Gastrocnemius medialis (tissue), 4 donors: Measurements from ENCODE around the gene TENT5C. TPM values are rescaled to one million over a fixed set of nuclear protein-coding genes. Genes with fewer than 3 reads are reported as not detected.
A peak's percentile ranks its signal among the peaks of the same experiment; 100 is the strongest.

ENCODE experiments used
- ATAC-seq, 2 donors: fragments of 150-250 bp; one replicate each; pipeline ENCODE4 v1.9.1; 2016
- DNase-seq, 2 donors: peaks; one replicate each; pipeline ENCODE4 v3.0.0-alpha.2; 2019
- H3K27ac ChIP-seq, 4 donors: fragments of 200-600 bp; sonication (generic); 1 replicate in 1 of 4; 2 replicates in 3 of 4; pipeline ENCODE4 v1.5.1; 2016 to 2018; ENCODE audit warnings: mild to moderate bottlenecking in 2 of 4, moderate library complexity in 1 of 4
- H3K27me3 ChIP-seq, 3 donors: fragments of 200-600 bp; sonication (generic) in 2 of 3; 1 replicate in 1 of 3; 2 replicates in 2 of 3; pipeline versions ENCODE4 v1.5.1 to v1.6.0; 2016 to 2019; ENCODE audit warnings: mild to moderate bottlenecking in 1 of 3, moderate library complexity in 1 of 3
- H3K36me3 ChIP-seq, 2 donors: fragments of 200-600 bp; sonication (generic) in 1 of 2; one replicate each; pipeline ENCODE4 v1.5.1; 2017 to 2018
- H3K4me1 ChIP-seq, 2 donors: fragments of 200-600 bp; sonication (generic) in 1 of 2; one replicate each; pipeline ENCODE4 v1.5.1; 2016 to 2017; ENCODE audit warnings: mild to moderate bottlenecking in 2 of 2
- H3K4me3 ChIP-seq, 4 donors: fragments of 200-600 bp; sonication (generic) in 3 of 4; 1 replicate in 1 of 4; 2 replicates in 3 of 4; pipeline ENCODE4 v1.5.1; 2016 to 2019; ENCODE audit warnings: mild to moderate bottlenecking in 2 of 4
- H3K9me3 ChIP-seq, 3 donors: fragments of 200-600 bp; sonication (generic) in 2 of 3; 1 replicate in 1 of 3; 2 replicates in 2 of 3; pipeline ENCODE4 v1.5.1; 2016 to 2019
- CTCF ChIP-seq, 5 experiments: fragments of 450-650 bp in 3 of 5; fragments of 200-600 bp in 2 of 5; sonication (generic) in 2 of 5; IDR thresholded peaks in 4 of 5; conservative IDR thresholded peaks in 1 of 5; 1 replicate in 4 of 5; 2 replicates in 1 of 5; pipeline ENCODE4 v1.5.1; 2016 to 2019; ENCODE audit warnings: antibody characterized with exemption in 5 of 5, mild to moderate bottlenecking in 3 of 5, moderate library complexity in 3 of 5
- POLR2A ChIP-seq, 2 donors: fragments of 450-650 bp; IDR thresholded peaks; one replicate each; pipeline ENCODE4 v1.6.1; 2017; ENCODE audit warnings: antibody characterized with exemption in 2 of 2, mild to moderate bottlenecking in 2 of 2, moderate library complexity in 2 of 2
- in situ Hi-C, 4 donors: fragments of 200-750 bp; cut with MboI; loops; one replicate each; pipeline versions ENCODE4 v1.15.0 to v1.8.0; 2017; ENCODE audit warnings: low sequenced_read_pairs in 4 of 4
- intact Hi-C: fragments of 100-400 bp; cut with DNase I; formaldehyde crosslinking; loops from one replicate; pipeline ENCODE4 v1.15.1; 2023; ENCODE audit warnings: low total_unique reads
- total RNA-seq, 4 donors: library from RNA; depleted of rRNA; stranded (reverse); fragments of >200 nt; gene quantifications; one replicate each; pipeline versions ENCODE4 v1.1.0 to v1.2.3, GENCODE V29; 2016

TENT5C gene
- total RNA-seq, 4 donors from 2014 or later = 2.3 to 21.8 (median 6.4) TPM

GRCh38 chr1:117610036-117610435 lies 4.2 kb downstream of the TENT5C start:
- intact Hi-C loops (no loop called here), in situ Hi-C loops (no loop called here)
- H3K27ac ChIP-seq = peak overlapping the region; percentile 86 to 98 (median 96)
- H3K27me3 ChIP-seq = no peaks in the 10 kb centered on the region
- ATAC-seq (no peak), DNase-seq (no peak)
- no peaks in the 10 kb centered on the region for H3K9me3 ChIP-seq
- peak overlapping the region in 1 of 4 donors; percentile 23 for H3K4me3 ChIP-seq
- H3K4me1 ChIP-seq = peaks cover 55 to 71% of the 10 kb centered on the region in 2 donors
- TF ChIP-seq POLR2A (IDR thresholded peaks at IDR 0.05) = no peak
- no peak for TF ChIP-seq CTCF (IDR thresholded peaks at IDR 0.05 in 4 of 5, conservative IDR thresholded peaks at IDR 0.05 in 1 of 5)
- H3K36me3 ChIP-seq = no peaks in the 10 kb centered on the region

DNA sequence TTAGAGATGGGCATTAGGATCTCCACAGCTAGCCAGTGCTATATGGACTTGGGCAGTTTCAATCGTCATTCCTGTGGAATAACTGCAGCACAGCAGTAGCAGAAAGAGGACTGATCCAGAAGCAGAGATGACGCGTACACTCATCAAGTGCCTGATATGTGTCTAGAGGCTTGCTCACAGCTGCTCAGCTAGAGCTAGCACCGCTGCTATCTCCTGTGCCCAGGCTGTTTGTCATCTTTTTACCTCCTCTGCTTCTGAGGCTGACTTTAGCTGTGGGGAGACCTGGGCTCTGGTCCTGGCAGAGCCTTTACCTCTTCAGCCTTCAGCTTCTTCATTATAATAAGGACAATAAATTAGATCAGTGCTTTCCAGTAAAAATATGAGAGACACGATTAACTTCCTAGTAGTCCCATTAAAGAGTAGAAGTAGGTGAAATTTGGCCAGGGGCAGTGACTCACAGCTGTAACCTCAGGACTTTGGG lies 5.3 kb downstream of the TENT5C start:
- DNase-seq (no peak), ATAC-seq (no peak)
- Histone ChIP-seq H3K27me3 (no peaks in the 10 kb centered on the region), H3K9me3 (no peaks in the 10 kb centered on the region), H3K27ac (peak overlapping the region in 3 of 4 donors; percentile 41 to 60 (median 57)), H3K4me1 (peaks cover 66 to 83% of the 10 kb centered on the region in 2 donors), H3K36me3 (no peaks in the 10 kb centered on the region), H3K4me3 (no peak overlapping the region)
- TF ChIP-seq CTCF (IDR thresholded peaks at IDR 0.05 in 4 of 5, conservative IDR thresholded peaks at IDR 0.05 in 1 of 5) = no peak
- no peak for TF ChIP-seq POLR2A (IDR thresholded peaks at IDR 0.05)
- in situ Hi-C loops = no loop called here
- intact Hi-C loops = no loop called here

- peaks cover 66 to 91% of the 10 kb centered on the region in 2 donors for H3K4me1 ChIP-seq
- DNase-seq = no peak
- TF ChIP-seq CTCF (IDR thresholded peaks at IDR 0.05 in 4 of 5, conservative IDR thresholded peaks at IDR 0.05 in 1 of 5) (no peak), POLR2A (IDR thresholded peaks at IDR 0.05) (no peak)
- H3K36me3 ChIP-seq = no peaks in the 10 kb centered on the region
- no peaks in the 10 kb centered on the region for H3K27me3 ChIP-seq
- no peak for ATAC-seq
- in situ Hi-C loops (no loop called here), intact Hi-C loops (no loop called here)
- H3K9me3 ChIP-seq = no peaks in the 10 kb centered on the region
- peak overlapping the region in 3 of 4 donors; percentile 41 to 60 (median 57) for H3K27ac ChIP-seq
- no peak overlapping the region for H3K4me3 ChIP-seq
Measured at GRCh38 chr1:117611894-117612483, 6.1 kb downstream of the TENT5C start.

- intact Hi-C loops = no loop called here
Measured at GRCh38 chr1:117612517-117613248, 6.8 kb downstream of the TENT5C start.

More at GRCh38 chr1:117612517-117613248, 6.8 kb downstream of the TENT5C start:
- no peaks in the 10 kb centered on the region for H3K9me3 ChIP-seq
- ATAC-seq (peak; percentile 18 to 19), DNase-seq (no peak)
- peak overlapping the region; percentile 27 to 60 (median 49) for H3K27ac ChIP-seq
- H3K4me1 ChIP-seq = peaks cover 60 to 91% of the 10 kb centered on the region in 2 donors
- in situ Hi-C loops = no loop called here
- H3K4me3 ChIP-seq = no peak overlapping the region
- no peaks in the 10 kb centered on the region for H3K36me3 ChIP-seq
- no peak for TF ChIP-seq CTCF (IDR thresholded peaks at IDR 0.05 in 4 of 5, conservative IDR thresholded peaks at IDR 0.05 in 1 of 5)
- no peaks in the 10 kb centered on the region for H3K27me3 ChIP-seq
